K562 (cell line): Measurements from ENCODE around the gene CRKL. TPM values are rescaled to one million over a fixed set of nuclear protein-coding genes. Genes with fewer than 3 reads are reported as not detected.

Experiments used
- C11orf30 ChIP-seq: fragments of 450-650 bp; IDR thresholded peaks from 2 replicates; pipeline ENCODE4 v1.6.1; 2016; ENCODE audit warnings: low read depth, mild to moderate bottlenecking
- E2F5 ChIP-seq: sonication (generic); formaldehyde crosslinking; IDR thresholded peaks from 2 replicates; pipeline ENCODE4 v1.8.0; 2022; ENCODE audit warnings: mild to moderate bottlenecking, missing genetic modification reagents
- EWSR1 ChIP-seq: fragments of 450-650 bp; IDR thresholded peaks from 2 replicates; pipeline ENCODE4 v1.6.1; 2018; ENCODE audit warnings: borderline replicate concordance, mild to moderate bottlenecking, low read depth, moderate library complexity; ENCODE audit not compliant: partially characterized antibody
- GMEB1 ChIP-seq: fragments of 250-450 bp; sonication (Bioruptor Pico); IDR thresholded peaks from 2 replicates; pipeline ENCODE4 v1.4.0; 2020; ENCODE audit warnings: mild to moderate bottlenecking
- MTA3 ChIP-seq: fragments of 450-650 bp; formaldehyde crosslinking; IDR thresholded peaks from 2 replicates; pipeline ENCODE4 v1.6.1; 2017; ENCODE audit warnings: mild to moderate bottlenecking, borderline replicate concordance
- MYC ChIP-seq, 2 experiments: fragments of 250-450 bp in 1 of 2; sonication (Bioruptor Pico) in 1 of 2; IDR thresholded peaks; 2 replicates each; pipeline versions ENCODE4 v1.5.1 to v1.6.1; 2012 to 2021; ENCODE audit warnings: low read depth in 2 of 2, borderline replicate concordance in 1 of 2, improper control_type of control experiment in 1 of 2, low read length in 1 of 2, mild to moderate bottlenecking in 1 of 2, moderate library complexity in 1 of 2
- PHB2 ChIP-seq: fragments of 450-650 bp; IDR thresholded peaks from 2 replicates; pipeline ENCODE4 v1.6.1; 2017; ENCODE audit warnings: low read depth
- SETDB1 ChIP-seq: IDR thresholded peaks from one replicate; pipeline ENCODE4 v1.6.1; 2012; ENCODE audit warnings: low read length, control low read depth, inconsistent platforms
- SIRT6 ChIP-seq: IDR thresholded peaks from one replicate; pipeline ENCODE4 v1.6.1; 2012; ENCODE audit warnings: low read depth, mild to moderate bottlenecking, control low read depth, inconsistent platforms, low read length, moderate library complexity
- SMARCA5 ChIP-seq: fragments of 450-650 bp; IDR thresholded peaks from 2 replicates; pipeline ENCODE4 v1.6.1; 2016
- SNRNP70 ChIP-seq: fragments of 200-400 bp; formaldehyde crosslinking; optimal IDR thresholded peaks from 2 replicates; pipeline ENCODE3; 2017; ENCODE audit warnings: low read depth, low read length
- SOX6 ChIP-seq: fragments of 450-650 bp; IDR thresholded peaks from 2 replicates; pipeline ENCODE4 v1.6.1; 2014; ENCODE audit warnings: mild to moderate bottlenecking
- ZBTB17 ChIP-seq: fragments of 450-650 bp; formaldehyde crosslinking; IDR thresholded peaks from 2 replicates; pipeline ENCODE4 v1.4.0; 2020; ENCODE audit warnings: mild to moderate bottlenecking
- ZBTB43 ChIP-seq: sonication (generic); formaldehyde crosslinking; IDR thresholded peaks from 2 replicates; pipeline ENCODE4 v1.8.0; 2023; ENCODE audit warnings: mild to moderate bottlenecking, missing genetic modification reagents
- ZNF165 ChIP-seq: fragments of 250-450 bp; sonication (Bioruptor Pico); IDR thresholded peaks from 2 replicates; pipeline ENCODE4 v1.4.0; 2020; ENCODE audit warnings: borderline replicate concordance
- ZNF561 ChIP-seq: fragments of 450-650 bp; formaldehyde crosslinking; conservative IDR thresholded peaks from 2 replicates; pipeline ENCODE4 v1.4.0; 2020; ENCODE audit warnings: mild to moderate bottlenecking, moderate library complexity
- ZNF79 ChIP-seq: fragments of 250-450 bp; sonication (Bioruptor Pico); IDR thresholded peaks from 2 replicates; pipeline ENCODE4 v1.4.0; 2020; ENCODE audit warnings: low read depth, mild to moderate bottlenecking, moderate library complexity
- polyA plus RNA-seq, 8 experiments: library from polyadenylated mRNA; depleted of rRNA in 4 of 8; stranded (reverse) in 5 of 8; unstranded in 3 of 8; fragments of >200 nt; fragmentation: Nextera tagmentation in 2 of 8; fragmentation: Illumina TruSeq in 1 of 8; extraction: Ambion mirVana in 2 of 8; extraction: Trizol in 1 of 8; gene quantifications; 2 replicates each; pipeline versions ENCODE4 v1.2.1 to v1.2.3, GENCODE V29; 2011 to 2014; ENCODE audit warnings: inconsistent platforms in 1 of 8, missing spikeins in 1 of 8
- total RNA-seq, 7 experiments: library from RNA; depleted of rRNA in 6 of 7; stranded (reverse); fragments of >200 nt in 6 of 7; fragmentation: Illumina TruSeq in 2 of 7; extraction: Trizol in 2 of 7; gene quantifications; 2 replicates each; pipeline versions ENCODE4 v1.2.1 to v1.2.3, GENCODE V29; 2011 to 2021; ENCODE audit warnings: low replicate concordance in 1 of 7
- TF ChIP-seq, protein P1 (sequence below), 3 experiments: fragments of 200-800 bp in 1 of 3; sonication (Bioruptor generic) in 1 of 3; sonication (generic) in 1 of 3; formaldehyde crosslinking in 1 of 3; IDR thresholded peaks; 2 replicates each; pipeline versions ENCODE4 v1.6.1 to v1.8.0; 2016 to 2022; ENCODE audit warnings: mild to moderate bottlenecking in 2 of 3, missing compliant biosample characterization in 2 of 3, missing genetic modification characterization in 2 of 3, missing genetic modification reagents in 1 of 3
- TF ChIP-seq, protein P2 (sequence below): fragments of 250-450 bp; sonication (Bioruptor Pico); IDR thresholded peaks from 2 replicates; pipeline ENCODE4 v1.8.0; 2021; ENCODE audit warnings: moderate library complexity, mild to moderate bottlenecking, inconsistent platforms

The CRKL gene
- total and polyA plus RNA-seq, 9 of the 15 experiments (the other 6 are each of a cell fraction or from before 2014, with no cell fraction given) = 100 to 263 (median 124) TPM

GRCh38 chr22:20983081-20983771 is 66.0 kb downstream of the CRKL start (continued):
- TF ChIP-seq ZNF561 (CRISPR knock-in tag) (no peak), GMEB1 (CRISPR knock-in tag) (no peak), SETDB1 (peak; percentile 19), PHB2 (no peak), E2F5 (CRISPR knock-in tag) (no peak), MTA3 (no peak), ZBTB43 (CRISPR knock-in tag) (no peak), EWSR1 (no peak), MYC (IDR thresholded peaks at IDR 0.05; ENCODE audit: low read depth, low read length) (no peak), MYC (CRISPR knock-in tag; IDR thresholded peaks at IDR 0.05; ENCODE audit: borderline replicate concordance, low read depth) (no peak), SMARCA5 (no peak), SNRNP70 (no peak), SIRT6 (no peak), ZNF79 (CRISPR knock-in tag) (no peak), SOX6 (no peak), ZBTB17 (CRISPR knock-in tag) (no peak), ZNF165 (CRISPR knock-in tag) (peak; percentile 84), C11orf30 (no peak)
- TF ChIP-seq, protein P1, sequence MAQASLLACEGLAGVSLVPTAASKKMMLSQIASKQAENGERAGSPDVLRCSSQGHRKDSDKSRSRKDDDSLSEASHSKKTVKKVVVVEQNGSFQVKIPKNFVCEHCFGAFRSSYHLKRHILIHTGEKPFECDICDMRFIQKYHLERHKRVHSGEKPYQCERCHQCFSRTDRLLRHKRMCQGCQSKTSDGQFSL (CRISPR knock-in tag; IDR thresholded peaks at IDR 0.05) = no peak
- TF ChIP-seq, protein P1 (tag; IDR thresholded peaks at IDR 0.05) = no peak
- TF ChIP-seq, protein P2, sequence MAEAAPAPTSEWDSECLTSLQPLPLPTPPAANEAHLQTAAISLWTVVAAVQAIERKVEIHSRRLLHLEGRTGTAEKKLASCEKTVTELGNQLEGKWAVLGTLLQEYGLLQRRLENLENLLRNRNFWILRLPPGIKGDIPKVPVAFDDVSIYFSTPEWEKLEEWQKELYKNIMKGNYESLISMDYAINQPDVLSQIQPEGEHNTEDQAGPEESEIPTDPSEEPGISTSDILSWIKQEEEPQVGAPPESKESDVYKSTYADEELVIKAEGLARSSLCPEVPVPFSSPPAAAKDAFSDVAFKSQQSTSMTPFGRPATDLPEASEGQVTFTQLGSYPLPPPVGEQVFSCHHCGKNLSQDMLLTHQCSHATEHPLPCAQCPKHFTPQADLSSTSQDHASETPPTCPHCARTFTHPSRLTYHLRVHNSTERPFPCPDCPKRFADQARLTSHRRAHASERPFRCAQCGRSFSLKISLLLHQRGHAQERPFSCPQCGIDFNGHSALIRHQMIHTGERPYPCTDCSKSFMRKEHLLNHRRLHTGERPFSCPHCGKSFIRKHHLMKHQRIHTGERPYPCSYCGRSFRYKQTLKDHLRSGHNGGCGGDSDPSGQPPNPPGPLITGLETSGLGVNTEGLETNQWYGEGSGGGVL (CRISPR knock-in tag) = no peak
